ENCODE results near the gene SDK2.
"Not testable (repeated sequence)": the region's sequence is repeated elsewhere in the genome, so short reads cannot be mapped to it uniquely, and the experiment has no call there.

SDK2 gene

GRCh38 chr17:73342050-73342522 lies 302.2 kb downstream of the SDK2 start:
- in situ Hi-C loops (cut with HindIII; ENCODE audit: low pct_unique_long_range_greater_than_20kb, low sequenced_read_pairs) = no loop called here
- DNase-seq (ENCODE audit: low read depth in 1 of 2, low spot score in 1 of 2) = no peak
- TF ChIP-seq JUND (IDR thresholded peaks at IDR 0.05; ENCODE audit: low read depth) = no peak

GRCh38 chr17:73341350-73342049 lies 302.7 kb downstream of the SDK2 start:
- DNase-seq (ENCODE audit: low read depth in 1 of 2, low spot score in 1 of 2) = no peak
- TF ChIP-seq JUND (IDR thresholded peaks at IDR 0.05; ENCODE audit: low read depth) = no peak
- in situ Hi-C loops (cut with HindIII; ENCODE audit: low pct_unique_long_range_greater_than_20kb, low sequenced_read_pairs) = no loop called here

GRCh38 chr17:73340093-73340596 lies 304.1 kb downstream of the SDK2 start:
- no peak for DNase-seq (ENCODE audit: low read depth in 1 of 2, low spot score in 1 of 2)
- in situ Hi-C loops (cut with HindIII; ENCODE audit: low pct_unique_long_range_greater_than_20kb, low sequenced_read_pairs) = no loop called here
- no peak for TF ChIP-seq JUND (IDR thresholded peaks at IDR 0.05; ENCODE audit: low read depth)

GRCh38 chr17:73338566-73339197 lies 305.6 kb downstream of the SDK2 start:
- no peak for TF ChIP-seq JUND (IDR thresholded peaks at IDR 0.05; ENCODE audit: low read depth)
- no peak for DNase-seq (ENCODE audit: low read depth in 1 of 2, low spot score in 1 of 2)
- in situ Hi-C loops (cut with HindIII; ENCODE audit: low pct_unique_long_range_greater_than_20kb, low sequenced_read_pairs) = no loop called here

- no peak for DNase-seq (ENCODE audit: low read depth in 1 of 2, low spot score in 1 of 2)
- in situ Hi-C loops (cut with HindIII; ENCODE audit: low pct_unique_long_range_greater_than_20kb, low sequenced_read_pairs) = no loop called here
- TF ChIP-seq JUND (IDR thresholded peaks at IDR 0.05; ENCODE audit: low read depth) = no peak
These were observed 306.2 kb downstream of the SDK2 start for GRCh38 chr17:73338050-73338521.

GRCh38 chr17:73337330-73337710 lies 306.9 kb downstream of the SDK2 start:
- DNase-seq (ENCODE audit: low read depth in 1 of 2, low spot score in 1 of 2) = no peak
- TF ChIP-seq JUND (IDR thresholded peaks at IDR 0.05; ENCODE audit: low read depth) = no peak
- in situ Hi-C loops (cut with HindIII; ENCODE audit: low pct_unique_long_range_greater_than_20kb, low sequenced_read_pairs) = no loop called here

GRCh38 chr17:73336408-73337329 lies 307.6 kb downstream of the SDK2 start:
- in situ Hi-C loops (cut with HindIII; ENCODE audit: low pct_unique_long_range_greater_than_20kb, low sequenced_read_pairs) = no loop called here
- DNase-seq (ENCODE audit: low read depth in 1 of 2, low spot score in 1 of 2) = no peak
- no peak for TF ChIP-seq JUND (IDR thresholded peaks at IDR 0.05; ENCODE audit: low read depth)

- no peak for DNase-seq (ENCODE audit: low read depth in 1 of 2, low spot score in 1 of 2)
- TF ChIP-seq JUND (IDR thresholded peaks at IDR 0.05; ENCODE audit: low read depth) = no peak
- in situ Hi-C loops (cut with HindIII; ENCODE audit: low pct_unique_long_range_greater_than_20kb, low sequenced_read_pairs) = no loop called here
These were observed 308.4 kb downstream of the SDK2 start for GRCh38 chr17:73335591-73336407.

- DNase-seq (ENCODE audit: low read depth in 1 of 2, low spot score in 1 of 2) = no peak
- in situ Hi-C loops (cut with HindIII; ENCODE audit: low pct_unique_long_range_greater_than_20kb, low sequenced_read_pairs) = no loop called here
- no peak for TF ChIP-seq JUND (IDR thresholded peaks at IDR 0.05; ENCODE audit: low read depth)
These were observed 309.3 kb downstream of the SDK2 start for GRCh38 chr17:73334771-73335513.

GRCh38 chr17:73333445-73333844 lies 310.8 kb downstream of the SDK2 start:
- DNase-seq (ENCODE audit: low read depth in 1 of 2, low spot score in 1 of 2) = peak in 1 of 2 experiments; percentile 39
- in situ Hi-C loops (cut with HindIII; ENCODE audit: low pct_unique_long_range_greater_than_20kb, low sequenced_read_pairs) = not testable (repeated sequence)

- TF ChIP-seq JUND (IDR thresholded peaks at IDR 0.05; ENCODE audit: low read depth) = no peak
- DNase-seq (ENCODE audit: low read depth in 1 of 2, low spot score in 1 of 2) = no peak
- in situ Hi-C loops (cut with HindIII; ENCODE audit: low pct_unique_long_range_greater_than_20kb, low sequenced_read_pairs) = no loop called here
These were observed 313.2 kb downstream of the SDK2 start for GRCh38 chr17:73331060-73331459.
